GM19351 (cell line): ENCODE results near the gene ZBTB2.
"Not testable (repeated sequence)": the region's sequence is repeated elsewhere in the genome, so short reads cannot be mapped to it uniquely, and the experiment has no call there.

Source experiments
- ATAC-seq: cut with Tn5 transposase; IDR thresholded peaks from one replicate; pipeline ENCODE4 v1.9.1; 2021; ENCODE audit warnings: mild to moderate bottlenecking, moderate library complexity; ENCODE audit not compliant: unreplicated experiment

The ZBTB2 gene

DNA sequence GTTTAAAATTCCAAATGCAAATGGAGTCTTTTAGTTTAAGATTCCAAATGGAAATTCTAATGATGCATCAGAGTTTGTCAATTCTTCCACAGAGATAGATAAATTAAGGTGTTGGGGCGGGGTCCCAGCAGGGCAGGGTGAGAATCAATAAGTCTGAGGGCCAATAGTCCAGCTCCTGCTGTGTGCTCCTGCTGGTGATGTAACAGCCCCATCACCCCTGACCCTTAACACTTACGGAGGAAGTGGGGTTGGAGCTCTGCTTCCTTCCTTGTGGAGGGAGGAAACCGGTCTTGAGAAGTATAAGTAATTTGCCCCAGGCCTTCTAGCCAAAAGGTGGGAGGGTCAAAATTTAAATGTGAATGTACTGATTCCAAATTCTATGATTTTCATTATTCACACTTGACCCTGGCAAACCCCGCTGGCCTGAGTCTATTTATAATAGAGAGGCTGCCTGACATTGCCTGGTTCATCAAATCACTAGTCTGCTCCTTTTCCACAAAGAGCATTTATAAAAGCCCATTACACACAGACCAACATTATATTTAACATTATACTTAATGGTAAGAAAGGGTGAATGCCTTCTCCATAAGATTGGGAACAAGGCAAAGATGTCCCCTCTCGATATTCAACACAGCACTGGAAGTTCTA is 17.2 kb downstream of the ZBTB2 start:
- ATAC-seq: no peak

GRCh38 chr6:151372164-151372563 is 19.2 kb downstream of the ZBTB2 start:
- no peak for ATAC-seq

DNA sequence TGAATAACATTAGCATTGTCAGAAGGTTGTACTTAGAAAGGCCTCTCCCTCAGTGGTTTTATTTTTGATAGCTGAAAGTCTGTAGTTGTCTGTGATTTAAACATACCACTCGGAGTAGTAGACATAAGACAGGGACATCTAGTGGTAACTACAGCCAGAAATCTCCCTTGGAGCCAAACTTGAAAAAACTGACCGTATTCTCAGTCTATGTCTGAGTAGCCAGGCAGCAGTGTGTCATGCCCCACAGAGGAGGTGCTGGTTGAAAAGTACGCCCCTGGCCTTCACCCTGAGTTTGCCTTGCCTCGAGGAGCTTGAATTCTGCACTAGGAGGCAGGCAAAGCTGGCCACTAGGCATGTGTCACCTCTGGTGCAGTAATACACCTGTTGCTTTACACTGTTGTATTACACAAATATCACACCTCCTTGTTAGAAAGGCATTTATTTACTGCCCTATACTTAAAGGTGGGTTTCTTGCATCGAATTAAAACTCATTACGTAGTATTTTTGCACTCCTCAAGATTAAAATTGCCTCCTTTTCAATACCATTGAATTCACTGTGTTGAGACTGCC is 20.8 kb downstream of the ZBTB2 start:
- no peak for ATAC-seq

GRCh38 chr6:151365233-151365632 is 26.1 kb downstream of the ZBTB2 start:
- no peak for ATAC-seq

- no peak for ATAC-seq
Observed at GRCh38 chr6:151359486-151359885, 31.9 kb downstream of the ZBTB2 start.

GRCh38 chr6:151358475-151358874 is 32.9 kb downstream of the ZBTB2 start:
- ATAC-seq: no peak

- no peak for ATAC-seq
Observed at GRCh38 chr6:151357758-151358436, 33.5 kb downstream of the ZBTB2 start.

DNA sequence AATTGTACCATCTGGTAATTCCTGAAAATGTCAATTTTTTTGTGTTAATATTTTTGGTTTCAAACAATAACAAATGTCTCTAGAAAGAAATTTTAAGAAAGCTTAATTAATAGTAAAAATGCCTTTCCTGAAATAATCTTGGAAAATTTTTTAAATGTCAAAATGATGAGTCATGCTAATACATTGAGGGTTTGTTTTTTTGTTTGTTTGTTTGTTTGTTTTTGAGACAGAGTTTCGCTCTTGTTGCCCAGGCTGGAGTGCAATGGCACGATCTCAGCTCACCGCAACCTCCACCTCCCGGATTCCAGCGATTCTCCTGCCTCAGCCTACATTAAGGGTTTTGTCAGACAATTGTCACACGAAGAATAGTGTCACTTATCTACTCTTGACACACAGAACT is 34.4 kb downstream of the ZBTB2 start:
- not testable (repeated sequence) for ATAC-seq

- no peak for ATAC-seq
Observed at GRCh38 chr6:151353795-151354194, 37.6 kb downstream of the ZBTB2 start.

GRCh38 chr6:151352410-151353396 is 38.7 kb downstream of the ZBTB2 start:
- ATAC-seq: no peak

DNA sequence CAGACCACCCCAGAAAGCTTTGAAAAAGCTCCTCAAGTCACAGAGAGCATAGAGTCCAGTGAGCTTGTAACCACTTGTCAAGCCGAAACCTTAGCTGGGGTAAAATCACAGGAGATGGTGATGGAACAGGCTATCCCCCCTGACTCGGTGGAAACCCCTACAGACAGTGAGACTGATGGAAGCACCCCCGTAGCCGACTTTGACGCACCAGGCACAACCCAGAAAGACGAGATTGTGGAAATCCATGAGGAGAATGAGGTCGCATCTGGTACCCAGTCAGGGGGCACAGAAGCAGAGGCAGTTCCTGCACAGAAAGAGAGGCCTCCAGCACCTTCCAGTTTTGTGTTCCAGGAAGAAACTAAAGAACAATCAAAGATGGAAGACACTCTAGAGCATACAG is 39.6 kb downstream of the ZBTB2 start:
- no peak for ATAC-seq

DNA sequence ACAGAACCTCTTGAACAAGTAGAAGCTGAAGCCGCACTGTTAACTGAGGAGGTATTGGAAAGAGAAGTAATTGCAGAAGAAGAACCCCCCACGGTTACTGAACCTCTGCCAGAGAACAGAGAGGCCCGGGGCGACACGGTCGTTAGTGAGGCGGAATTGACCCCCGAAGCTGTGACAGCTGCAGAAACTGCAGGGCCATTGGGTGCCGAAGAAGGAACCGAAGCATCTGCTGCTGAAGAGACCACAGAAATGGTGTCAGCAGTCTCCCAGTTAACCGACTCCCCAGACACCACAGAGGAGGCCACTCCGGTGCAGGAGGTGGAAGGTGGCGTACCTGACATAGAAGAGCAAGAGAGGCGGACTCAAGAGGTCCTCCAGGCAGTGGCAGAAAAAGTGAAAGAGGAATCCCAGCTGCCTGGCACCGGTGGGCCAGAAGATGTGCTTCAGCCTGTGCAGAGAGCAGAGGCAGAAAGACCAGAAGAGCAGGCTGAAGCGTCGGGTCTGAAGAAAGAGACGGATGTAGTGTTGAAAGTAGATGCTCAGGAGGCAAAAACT is 40.1 kb downstream of the ZBTB2 start:
- no peak for ATAC-seq

DNA sequence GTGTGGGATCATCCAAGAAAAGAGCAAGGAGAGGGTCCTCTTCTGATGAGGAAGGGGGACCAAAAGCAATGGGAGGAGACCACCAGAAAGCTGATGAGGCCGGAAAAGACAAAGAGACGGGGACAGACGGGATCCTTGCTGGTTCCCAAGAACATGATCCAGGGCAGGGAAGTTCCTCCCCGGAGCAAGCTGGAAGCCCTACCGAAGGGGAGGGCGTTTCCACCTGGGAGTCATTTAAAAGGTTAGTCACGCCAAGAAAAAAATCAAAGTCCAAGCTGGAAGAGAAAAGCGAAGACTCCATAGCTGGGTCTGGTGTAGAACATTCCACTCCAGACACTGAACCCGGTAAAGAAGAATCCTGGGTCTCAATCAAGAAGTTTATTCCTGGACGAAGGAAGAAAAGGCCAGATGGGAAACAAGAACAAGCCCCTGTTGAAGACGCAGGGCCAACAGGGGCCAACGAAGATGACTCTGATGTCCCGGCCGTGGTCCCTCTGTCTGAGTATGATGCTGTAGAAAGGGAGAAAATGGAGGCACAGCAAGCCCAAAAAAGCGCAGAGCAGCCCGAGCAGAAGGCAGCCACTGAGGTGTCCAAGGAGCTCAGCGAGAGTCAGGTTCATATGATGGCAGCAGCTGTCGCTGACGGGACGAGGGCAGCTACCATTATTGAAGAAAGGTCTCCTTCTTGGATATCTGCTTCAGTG is 40.8 kb downstream of the ZBTB2 start:
- ATAC-seq: no peak

DNA sequence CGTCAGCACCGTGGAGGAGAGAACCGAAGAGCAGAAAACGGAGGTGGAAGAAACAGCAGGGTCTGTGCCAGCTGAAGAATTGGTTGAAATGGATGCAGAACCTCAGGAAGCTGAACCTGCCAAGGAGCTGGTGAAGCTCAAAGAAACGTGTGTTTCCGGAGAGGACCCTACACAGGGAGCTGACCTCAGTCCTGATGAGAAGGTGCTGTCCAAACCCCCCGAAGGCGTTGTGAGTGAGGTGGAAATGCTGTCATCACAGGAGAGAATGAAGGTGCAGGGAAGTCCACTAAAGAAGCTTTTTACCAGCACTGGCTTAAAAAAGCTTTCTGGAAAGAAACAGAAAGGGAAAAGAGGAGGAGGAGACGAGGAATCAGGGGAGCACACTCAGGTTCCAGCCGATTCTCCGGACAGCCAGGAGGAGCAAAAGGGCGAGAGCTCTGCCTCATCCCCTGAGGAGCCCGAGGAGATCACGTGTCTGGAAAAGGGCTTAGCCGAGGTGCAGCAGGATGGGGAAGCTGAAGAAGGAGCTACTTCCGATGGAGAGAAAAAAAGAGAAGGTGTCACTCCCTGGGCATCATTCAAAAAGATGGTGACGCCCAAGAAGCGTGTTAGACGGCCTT is 41.6 kb downstream of the ZBTB2 start:
- no peak for ATAC-seq

DNA sequence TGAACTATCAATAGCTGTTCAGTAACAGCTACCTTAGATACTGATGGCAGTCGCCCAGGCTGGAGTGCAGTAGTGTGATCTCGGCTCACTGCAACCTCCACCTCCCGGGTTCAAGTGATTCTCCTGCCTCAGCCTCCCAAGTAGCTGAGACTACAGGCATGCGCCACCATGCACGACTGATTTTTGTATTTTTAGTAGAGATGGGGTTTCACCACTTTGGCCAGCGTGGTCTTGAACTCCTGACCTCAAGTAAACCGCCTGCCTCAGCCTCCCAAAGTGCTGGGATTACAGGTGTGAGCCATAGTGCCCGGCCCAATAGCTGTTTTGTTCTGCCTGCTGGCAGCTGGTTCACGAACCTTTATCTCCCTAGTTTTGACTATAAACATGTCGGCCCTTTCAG is 48.6 kb downstream of the ZBTB2 start:
- ATAC-seq: not testable (repeated sequence)

DNA sequence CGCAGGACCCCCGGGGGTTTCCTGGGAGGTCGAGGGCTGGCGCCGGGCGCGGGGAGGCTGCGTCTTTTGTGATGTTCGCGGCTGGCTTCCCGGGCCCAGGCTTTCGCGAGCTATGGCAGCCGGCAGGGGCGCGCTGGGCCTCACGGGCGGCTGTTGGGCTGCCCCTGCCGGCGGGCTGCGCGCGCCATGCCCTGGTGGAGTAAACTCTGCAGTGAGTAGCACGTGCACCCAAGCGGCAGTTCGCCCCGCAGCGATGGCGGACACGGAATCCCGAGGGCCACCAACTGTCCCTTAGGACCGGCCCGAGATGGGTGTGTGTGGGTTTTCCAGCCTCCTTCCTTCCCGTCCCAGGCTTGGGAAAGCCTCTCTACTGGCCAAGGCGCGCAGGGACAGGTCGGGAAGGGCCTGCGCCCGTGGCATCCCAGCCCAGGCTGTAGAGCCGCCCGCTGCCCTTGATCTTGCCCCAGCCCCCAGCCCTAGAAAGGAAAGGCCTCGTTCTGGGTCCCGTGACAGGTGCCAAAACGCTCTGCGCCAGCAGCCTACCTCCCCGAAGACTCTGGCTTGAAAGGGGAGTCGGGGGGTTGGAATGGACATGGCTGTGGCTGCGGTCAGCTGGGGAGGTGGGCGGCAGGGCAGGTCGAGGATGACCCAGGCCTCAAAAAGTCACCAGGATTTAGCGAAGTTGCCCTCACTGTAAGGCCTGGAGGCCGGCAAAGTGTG is 49.7 kb downstream of the ZBTB2 start:
- no peak for ATAC-seq

- ATAC-seq: no peak
Observed at GRCh38 chr6:151340219-151340978, 51.0 kb downstream of the ZBTB2 start.

- no peak for ATAC-seq
Observed at GRCh38 chr6:151339369-151339768, 52.0 kb downstream of the ZBTB2 start.
